GM18508 (cell line): ENCODE data around the gene SLC44A2.

Experiments used
- ATAC-seq: cut with Tn5 transposase; IDR thresholded peaks from one replicate; pipeline ENCODE4 v1.9.1; 2021; ENCODE audit warnings: moderate number of reproducible peaks; ENCODE audit not compliant: insufficient read depth, unreplicated experiment

SLC44A2 gene

DNA sequence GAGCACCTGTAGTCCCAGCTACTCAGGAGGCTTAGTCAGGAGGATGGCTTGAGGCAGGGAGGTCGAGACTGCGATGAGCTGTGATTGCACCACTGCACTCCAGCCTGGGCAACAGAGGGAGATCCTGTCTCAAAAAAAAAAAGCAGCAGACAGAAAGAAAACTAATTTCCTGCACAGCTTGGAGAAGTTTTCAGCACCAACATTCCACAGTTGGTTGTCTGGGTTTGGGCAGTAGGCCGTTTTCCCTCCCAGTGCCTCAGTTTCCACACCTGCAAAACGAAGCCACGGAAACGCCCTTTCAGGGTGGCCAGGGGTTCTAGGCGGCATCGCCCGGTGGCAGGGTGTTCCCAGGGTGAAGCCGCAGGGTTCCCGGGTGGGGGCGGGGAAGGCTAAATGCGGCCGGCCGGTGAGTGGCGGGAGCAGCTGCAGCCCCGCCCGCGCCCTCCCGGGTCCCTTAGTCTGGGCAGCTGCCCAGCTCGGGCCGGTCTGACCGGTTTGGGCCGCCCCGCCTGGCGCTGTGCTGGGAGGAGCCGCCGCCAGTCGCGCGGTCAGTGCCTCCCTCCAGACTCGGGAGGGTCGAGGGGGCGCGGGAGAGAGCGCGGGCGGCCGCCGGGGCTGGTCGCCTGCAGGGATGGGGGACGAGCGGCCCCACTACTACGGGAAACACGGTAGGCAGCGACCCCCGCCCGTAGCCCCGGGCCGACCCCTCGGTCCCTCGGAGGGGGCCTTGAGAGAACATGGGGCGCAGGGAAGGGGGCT, at the start of gene SLC44A2:
Gene SLC44A2 (plus strand): TSS at position 551 of the 759 bp plus-strand sequence. CDS start 81 bp downstream, at position 632.
- no peak for ATAC-seq

DNA sequence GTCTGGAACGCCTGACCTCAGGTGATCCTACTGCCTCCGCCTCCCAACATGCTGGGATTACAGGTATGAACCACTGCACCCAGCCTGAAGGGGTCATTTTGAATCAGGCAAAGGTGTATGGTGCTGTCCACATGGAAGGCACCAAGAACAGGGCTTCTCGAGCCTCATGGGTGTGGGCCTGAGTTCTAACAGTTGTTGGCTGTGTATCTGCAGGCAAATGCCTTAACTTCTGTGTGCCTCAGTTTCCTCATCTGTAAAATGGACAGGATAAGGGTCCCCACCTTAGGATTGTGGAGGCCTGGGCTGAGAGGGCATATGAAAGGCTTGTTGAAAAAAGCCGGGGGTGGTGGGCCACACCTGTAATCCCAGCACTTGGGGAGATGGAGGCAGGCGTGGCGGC, 47.4 kb upstream of the SLC44A2 start:
- ATAC-seq: no peak

GRCh38 chr19:10580979-10581631, 44.2 kb upstream of the SLC44A2 start:
- no peak for ATAC-seq

- no peak for ATAC-seq
These were observed 43.3 kb upstream of the SLC44A2 start for GRCh38 chr19:10582091-10582490.

DNA sequence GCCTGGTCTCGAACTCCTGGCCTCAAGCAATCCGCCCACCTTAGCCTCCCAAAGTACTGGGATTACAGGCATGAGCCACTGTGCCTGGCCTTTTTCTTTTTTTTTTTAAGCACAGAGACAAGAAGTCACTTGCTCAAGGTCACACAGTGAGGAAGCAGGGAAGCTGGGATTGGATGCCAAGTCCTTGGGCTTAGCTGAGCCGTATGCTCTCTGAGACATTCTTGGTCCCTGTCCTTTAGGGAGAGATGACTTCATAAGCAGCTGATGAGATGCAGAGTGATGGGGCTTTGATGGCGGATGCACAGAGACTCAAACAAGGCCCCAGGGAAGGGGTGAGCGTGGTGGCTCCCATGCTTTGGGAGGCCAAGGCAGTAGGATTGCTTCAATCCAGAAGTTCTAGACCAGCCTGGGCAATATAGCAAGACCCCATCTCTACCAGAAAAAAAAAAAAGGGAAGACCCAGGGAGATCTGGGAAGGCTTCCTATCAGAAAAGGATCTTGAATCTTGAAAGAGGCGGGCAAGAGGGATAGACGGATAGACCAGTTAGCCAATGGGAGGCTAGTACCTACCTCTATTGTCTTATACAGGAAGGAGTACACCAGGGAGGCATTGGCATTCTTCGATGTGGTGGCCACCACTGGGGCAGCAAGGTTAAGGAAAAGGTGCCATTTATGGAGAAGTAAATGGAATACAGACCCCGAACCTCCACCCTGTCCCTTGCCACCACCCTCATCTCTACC, 42.1 kb upstream of the SLC44A2 start:
- ATAC-seq: no peak

DNA sequence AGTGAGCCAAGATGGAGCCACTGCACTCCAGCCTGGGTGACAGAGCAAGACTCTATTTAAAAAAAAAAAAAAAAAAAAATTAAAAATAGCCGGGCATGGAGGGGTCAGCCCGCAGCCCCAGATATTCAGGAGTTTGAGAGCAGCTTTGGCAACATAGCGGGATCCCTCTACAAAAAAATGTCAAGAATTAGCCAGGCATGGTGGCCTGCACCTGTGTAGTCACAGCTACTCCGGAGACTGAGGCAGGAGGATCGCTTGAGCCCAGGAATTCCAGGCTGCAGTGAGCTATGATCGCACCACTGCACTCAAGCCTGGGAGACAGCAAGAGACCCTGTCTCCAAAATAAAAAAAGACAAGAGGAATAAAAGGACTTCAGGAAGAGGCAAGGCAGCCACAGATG, 39.0 kb upstream of the SLC44A2 start:
- no peak for ATAC-seq

- ATAC-seq: no peak
These were observed 38.1 kb upstream of the SLC44A2 start, which contains the start of gene AP1M2 for GRCh38 chr19:10587022-10587838. Gene AP1M2, minus strand, starts transcription at chr19:10587312. Its CDS starts 81 bp downstream, at chr19:10587231.

DNA sequence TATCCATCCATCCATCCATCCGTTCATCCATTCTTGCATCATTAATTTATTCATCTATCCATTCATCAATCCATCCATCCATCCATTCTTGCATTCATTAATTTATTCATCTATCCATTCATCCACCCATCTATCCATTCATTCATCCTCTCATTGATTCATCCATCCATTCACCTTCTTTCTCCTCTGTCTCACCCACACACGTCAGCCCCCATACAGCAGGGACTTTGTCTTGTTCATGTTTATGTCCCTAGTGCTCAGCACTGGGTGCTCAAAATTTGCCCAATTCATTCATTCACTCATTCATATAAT, 37.6 kb upstream of the SLC44A2 start:
- no peak for ATAC-seq

- no peak for ATAC-seq
These were observed 32.2 kb upstream of the SLC44A2 start for GRCh38 chr19:10593148-10593547.

DNA sequence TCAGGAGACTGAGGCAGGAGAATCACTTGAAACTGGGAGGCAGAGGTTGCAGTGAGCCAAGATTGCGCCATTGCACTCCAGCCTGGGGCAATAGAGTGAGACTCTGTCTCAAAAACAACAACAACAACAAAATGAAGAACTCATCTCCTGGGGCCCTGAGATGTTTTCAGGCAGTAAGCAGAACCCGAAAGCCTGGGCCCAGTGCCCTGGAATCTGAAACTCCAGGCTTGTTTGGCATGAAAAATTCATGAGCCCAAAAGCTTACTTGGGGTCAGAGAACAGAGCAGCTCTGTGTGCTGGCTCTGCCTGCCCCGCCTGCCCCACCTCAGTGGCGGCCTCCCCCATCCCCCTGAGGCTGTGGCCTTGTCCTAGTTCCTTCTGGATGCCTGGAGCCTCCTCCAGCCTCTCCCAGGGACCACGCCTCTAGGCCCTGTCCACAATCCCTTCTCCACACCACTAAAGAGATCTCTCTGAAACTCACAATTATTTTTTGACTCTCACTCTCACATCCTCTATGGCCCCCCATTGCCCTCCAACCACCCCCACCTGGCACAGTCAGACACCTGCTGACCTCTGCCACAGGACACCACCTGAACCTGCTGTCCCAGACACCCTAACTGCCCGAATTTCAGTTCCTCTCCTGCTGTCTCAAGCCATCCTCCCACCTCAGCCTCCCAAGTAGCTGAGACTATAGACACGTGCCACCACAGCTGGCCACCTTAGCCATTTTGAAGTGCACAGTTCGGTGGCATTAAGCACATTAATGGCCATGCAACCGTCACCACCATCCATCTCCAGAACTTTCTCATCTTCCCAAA, 31.3 kb upstream of the SLC44A2 start:
- no peak for ATAC-seq

DNA sequence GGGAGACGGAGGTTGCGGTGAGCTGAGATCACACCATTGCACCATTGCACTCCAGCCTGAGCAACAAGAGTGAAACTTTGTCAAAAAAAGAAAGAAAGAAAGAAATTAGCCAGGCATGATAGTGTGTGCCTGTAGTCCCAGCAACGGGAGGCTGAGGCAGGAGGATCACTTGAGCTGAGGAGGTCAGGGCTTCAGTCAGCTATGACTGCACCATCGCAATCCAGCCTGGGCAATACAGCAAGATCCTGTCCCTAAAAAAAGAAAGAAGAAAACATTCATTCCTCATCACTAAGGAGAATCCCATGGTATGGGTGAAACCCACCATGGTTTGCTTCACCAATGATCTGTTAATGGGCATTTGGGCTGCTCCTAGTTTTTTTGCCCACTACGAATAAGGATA, 25.2 kb upstream of the SLC44A2 start:
- no peak for ATAC-seq

- no peak for ATAC-seq
These were observed 23.4 kb upstream of the SLC44A2 start for GRCh38 chr19:10601999-10602329.

GRCh38 chr19:10602330-10603083, 22.8 kb upstream of the SLC44A2 start:
- no peak for ATAC-seq

DNA sequence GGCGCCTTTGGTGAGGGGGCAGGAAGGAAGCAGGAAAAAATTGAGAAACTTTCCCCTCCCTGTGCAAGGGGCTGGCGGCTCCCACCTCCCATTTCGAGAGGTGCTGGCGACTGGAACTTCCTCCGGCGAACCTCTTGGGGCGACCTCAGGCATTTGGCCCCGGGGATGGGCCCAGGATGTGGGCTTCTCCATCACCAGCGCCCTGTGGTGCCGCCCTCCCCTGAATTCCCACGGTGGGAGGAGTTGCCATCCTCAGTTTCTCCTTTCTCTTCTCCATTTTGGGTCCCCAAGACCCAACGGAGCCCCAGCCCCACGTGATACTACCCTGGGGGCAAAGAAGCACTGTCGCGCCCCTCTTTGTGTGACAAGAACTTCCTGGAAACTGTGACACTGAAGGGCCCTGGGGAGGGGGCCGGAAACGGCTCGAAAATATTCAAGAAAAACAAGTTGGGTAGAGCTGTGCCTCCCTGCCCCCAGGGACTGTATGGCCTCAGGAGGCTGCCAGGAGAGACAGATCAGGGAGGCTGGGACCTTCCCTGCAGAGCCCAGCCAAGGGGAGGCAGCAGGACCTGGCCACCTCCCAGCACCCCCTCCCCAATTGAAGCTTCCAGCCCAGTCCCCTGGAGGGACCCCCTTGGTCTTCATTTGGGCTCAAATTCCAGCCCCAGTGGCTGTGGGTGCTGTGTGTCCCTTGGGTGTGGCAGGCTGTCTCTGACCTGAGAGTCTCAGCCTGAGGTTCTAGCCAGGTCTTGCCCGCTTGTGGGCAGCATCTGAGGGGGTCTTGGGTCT, 22.1 kb upstream of the SLC44A2 start:
- ATAC-seq: no peak

GRCh38 chr19:10603873-10604459, 21.4 kb upstream of the SLC44A2 start:
- no peak for ATAC-seq

- no peak for ATAC-seq
These were observed 20.8 kb upstream of the SLC44A2 start for GRCh38 chr19:10604460-10604980.

DNA sequence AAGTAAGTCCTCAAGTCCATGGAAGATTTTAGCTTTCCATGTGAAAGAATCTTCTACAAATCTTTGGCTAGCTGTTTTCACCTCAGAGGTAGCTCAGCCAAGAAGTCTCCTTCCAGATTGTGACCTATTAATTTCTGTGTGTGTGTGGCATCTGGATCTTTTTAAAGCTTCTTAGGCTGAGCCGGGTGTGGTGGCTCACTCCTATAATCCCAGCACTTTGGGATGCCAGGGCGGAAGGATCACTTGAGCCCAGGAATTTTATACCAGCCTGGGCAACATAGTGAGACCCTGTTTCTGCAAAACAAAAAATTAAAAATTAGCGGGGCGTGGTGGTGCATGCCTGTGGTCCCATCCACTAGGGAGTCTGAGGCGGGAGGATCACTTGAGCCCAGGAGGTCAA, 13.4 kb upstream of the SLC44A2 start:
- no peak for ATAC-seq
